CD4-positive, alpha-beta memory T cell (primary cell): Measurements from ENCODE around the gene PAK4. TPM values are rescaled to one million over a fixed set of nuclear protein-coding genes. Genes with fewer than 3 reads are reported as not detected.
A peak's percentile ranks its signal among the peaks of the same experiment; 100 is the strongest.
"Not testable (repeated sequence)": the region's sequence is repeated elsewhere in the genome, so short reads cannot be mapped to it uniquely, and the experiment has no call there.

Experiments used
- CTCF ChIA-PET: fragments of 350-600 bp; sonication (Branson Sonifier 250); formaldehyde crosslinking; loops from one replicate; lab custom pipeline; 2021; ENCODE audit warnings: inconsistent platforms; ENCODE audit not compliant: partially characterized antibody; lab: Charles Lee
- POLR2A ChIA-PET: fragments of 350-600 bp; sonication (Branson Sonifier 250); formaldehyde crosslinking; loops from one replicate; lab custom pipeline; 2021; ENCODE audit not compliant: partially characterized antibody; lab: Charles Lee
- DNase-seq, 5 donors: peaks; one replicate each; pipeline versions ENCODE4 v3.0.0 to v3.0.0-alpha.2; 2020 to 2022; ENCODE audit warnings: mixed read lengths in 1 of 5
- H3K27ac ChIP-seq: one replicate; pipeline ENCODE4 v1.7.0; 2013; ENCODE audit warnings: low read depth, low read length
- H3K27me3 ChIP-seq: 2 replicates; pipeline ENCODE4 v1.7.0; 2013; ENCODE audit warnings: mild to moderate bottlenecking, low read length, moderate library complexity; ENCODE audit not compliant: insufficient read depth
- H3K36me3 ChIP-seq: 2 replicates; pipeline ENCODE4 v1.7.0; 2013; ENCODE audit warnings: mild to moderate bottlenecking, low read length, moderate library complexity; ENCODE audit not compliant: insufficient read depth
- H3K4me1 ChIP-seq: 2 replicates; pipeline ENCODE4 v1.7.0; 2013; ENCODE audit warnings: mild to moderate bottlenecking, low read length, moderate library complexity; ENCODE audit not compliant: insufficient read depth
- H3K4me3 ChIP-seq, 2 donors: one replicate each; pipeline ENCODE4 v1.7.0; 2013; ENCODE audit warnings: low read length in 2 of 2, mild to moderate bottlenecking in 1 of 2
- H3K9me3 ChIP-seq, 2 donors: one replicate each; pipeline ENCODE4 v1.7.0; 2013; ENCODE audit warnings: low read length in 2 of 2, control low read depth in 1 of 2; ENCODE audit not compliant: control insufficient read depth in 1 of 2
- H3K27ac Mint-ChIP-seq, 7 donors: one replicate each; pipeline ENCODE4 v1.8.0; 2020 to 2021; ENCODE audit warnings: mixed read lengths in 7 of 7, mild to moderate bottlenecking in 6 of 7, inconsistent platforms in 3 of 7, moderate library complexity in 3 of 7
- H3K27me3 Mint-ChIP-seq, 2 donors: one replicate each; pipeline ENCODE4 v1.8.0; 2020 to 2021; ENCODE audit warnings: mixed read lengths in 2 of 2
- H3K36me3 Mint-ChIP-seq, 2 donors: one replicate each; pipeline ENCODE4 v1.8.0; 2020 to 2021; ENCODE audit warnings: mixed read lengths in 2 of 2, inconsistent platforms in 1 of 2, mild to moderate bottlenecking in 1 of 2
- H3K4me1 Mint-ChIP-seq, 4 donors: one replicate each; pipeline ENCODE4 v1.8.0; 2020 to 2021; ENCODE audit warnings: mixed read lengths in 4 of 4, mild to moderate bottlenecking in 1 of 4
- H3K4me3 Mint-ChIP-seq, 8 donors: one replicate each; pipeline ENCODE4 v1.8.0; 2020 to 2021; ENCODE audit warnings: mixed read lengths in 8 of 8, mild to moderate bottlenecking in 7 of 8, moderate library complexity in 6 of 8, inconsistent platforms in 3 of 8
- H3K9me3 Mint-ChIP-seq, 8 donors: one replicate each; pipeline ENCODE4 v1.8.0; 2020 to 2021; ENCODE audit warnings: mixed read lengths in 8 of 8, mild to moderate bottlenecking in 5 of 8, inconsistent platforms in 3 of 8, moderate library complexity in 1 of 8
- intact Hi-C: fragments of 100-400 bp; cut with micrococcal nuclease; formaldehyde crosslinking; loops from one replicate; pipeline ENCODE4 v1.15.1; 2023
- polyA plus RNA-seq, 2 donors: library from polyadenylated mRNA; unstranded; fragments of 300-500 nt; fragmentation: Illumina TruSeq; gene quantifications; one replicate each; pipeline ENCODE4 v1.2.3, GENCODE V29; 2021
- total RNA-seq, 2 experiments: library from RNA; stranded (reverse); gene quantifications; one replicate each; pipeline ENCODE4 v1.2.3, GENCODE V29; 2021

Gene PAK4
- total and polyA plus RNA-seq, 4 experiments from 2014 or later, result 1.3 to 15.7 (median 8.0) TPM

DNA sequence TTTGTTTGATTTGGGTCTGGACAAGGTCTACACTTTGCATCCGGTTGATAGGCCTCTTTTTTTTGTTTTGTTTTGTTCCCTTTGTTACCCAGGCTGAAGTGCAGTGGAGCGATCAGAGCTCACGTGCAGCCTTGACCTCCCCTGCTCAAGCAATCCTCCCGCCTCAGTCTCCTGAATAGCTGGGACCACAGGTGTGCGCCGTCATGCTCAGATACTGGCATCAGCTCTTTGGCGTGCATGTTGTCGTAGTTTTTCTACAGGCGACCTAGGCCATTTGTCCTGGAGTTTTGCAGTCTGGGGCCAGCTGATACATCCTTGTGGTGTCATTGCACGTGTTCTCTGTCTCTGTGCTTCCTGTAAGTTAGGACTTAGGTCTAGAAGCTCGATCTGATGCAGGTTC lies 16.3 kb downstream of the PAK4 start:
- no peak for DNase-seq

DNA sequence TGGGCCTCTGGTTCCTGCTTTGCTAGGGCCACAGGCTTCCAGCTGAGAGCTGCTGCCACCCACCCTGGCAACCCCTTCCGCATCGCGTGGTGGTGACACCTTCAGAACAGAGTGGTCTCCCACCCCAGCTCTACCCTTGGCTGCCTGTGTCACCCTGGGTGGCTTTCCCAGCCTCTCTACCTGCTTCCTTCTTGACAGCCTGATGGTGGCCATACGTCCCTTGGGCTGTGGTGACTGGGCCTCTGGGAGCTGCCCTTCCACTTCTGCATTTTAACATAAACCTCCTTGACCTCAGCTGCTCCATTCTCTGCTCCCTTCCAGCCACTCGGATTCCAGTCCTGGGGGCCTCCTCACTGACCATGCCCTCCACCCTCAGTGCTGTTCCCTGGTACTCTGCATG lies 17.0 kb downstream of the PAK4 start:
- Histone ChIP-seq H3K4me1 (no peaks in the 10 kb centered on the region), H3K27me3 (no peaks in the 10 kb centered on the region), H3K27ac (no peak overlapping the region), H3K9me3 (no peaks in the 10 kb centered on the region), H3K36me3 (no peaks in the 10 kb centered on the region), H3K4me3 (no peak overlapping the region)
- ChIA-PET CTCF (no interaction called here), POLR2A (no interaction called here)
- intact Hi-C loops, result no loop called here
- Mint-ChIP-seq H3K27ac (peak overlapping the region in 3 of 7 donors; percentile 30 to 78 (median 51)), H3K9me3 (no peaks in the 10 kb centered on the region), H3K4me1 (peaks cover 8 to 36% (median 20%) of the 10 kb centered on the region in 4 donors), H3K36me3 (peaks cover 0 to 2% of the 10 kb centered on the region in 2 donors), H3K27me3 (no peaks in the 10 kb centered on the region), H3K4me3 (no peak overlapping the region)
- DNase-seq, result no peak

More for the DNA sequence above, 16.3 kb downstream of the PAK4 start:
- Mint-ChIP-seq H3K36me3 (peaks cover 0 to 2% of the 10 kb centered on the region in 2 donors), H3K4me3 (no peak overlapping the region), H3K27ac (no peak overlapping the region), H3K27me3 (no peaks in the 10 kb centered on the region), H3K9me3 (no peaks in the 10 kb centered on the region), H3K4me1 (peaks cover 1 to 34% (median 19%) of the 10 kb centered on the region in 4 donors)
- Histone ChIP-seq H3K4me3 (no peak overlapping the region), H3K4me1 (no peaks in the 10 kb centered on the region), H3K36me3 (no peaks in the 10 kb centered on the region), H3K27ac (no peak overlapping the region), H3K9me3 (no peaks in the 10 kb centered on the region), H3K27me3 (no peaks in the 10 kb centered on the region)
- ChIA-PET POLR2A (no interaction called here), CTCF (interaction anchor here (0.5 kb wide), 1 partner anchor 155 kb away, joined by 3 read pairs; no protein-coding TSS in a partner anchor)
- intact Hi-C loops, result no loop called here

DNA sequence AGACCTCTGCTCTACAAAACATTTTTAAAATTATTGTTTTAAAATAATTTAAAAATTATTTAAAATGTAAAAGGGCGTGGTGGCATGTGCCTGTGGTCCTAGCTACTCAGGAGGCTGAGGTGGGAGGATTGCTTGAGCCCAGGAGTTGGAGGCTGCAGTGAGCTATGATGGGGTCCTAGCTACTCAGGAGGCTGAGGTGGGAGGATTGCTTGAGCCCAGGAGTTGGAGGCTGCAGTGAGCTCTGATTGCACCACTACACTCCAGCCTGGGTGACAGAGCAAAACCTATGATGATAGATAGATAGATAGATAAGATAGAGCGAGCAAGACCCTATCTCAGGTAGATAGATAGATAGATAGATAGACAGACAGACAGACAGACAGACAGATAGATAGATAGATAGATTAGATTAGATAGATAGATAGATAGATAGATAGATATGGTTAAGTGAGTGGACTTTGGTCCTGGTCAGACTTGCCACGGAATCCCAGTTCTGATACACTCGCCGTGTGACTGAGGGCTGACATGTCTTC lies 18.2 kb downstream of the PAK4 start:
- H3K36me3 Mint-ChIP-seq, CTCF ChIA-PET, H3K27ac ChIP-seq, H3K4me3 Mint-ChIP-seq, H3K27me3 Mint-ChIP-seq, H3K9me3 ChIP-seq, DNase-seq, intact Hi-C loops, H3K4me1 ChIP-seq, H3K4me3 ChIP-seq, H3K9me3 Mint-ChIP-seq, H3K27me3 ChIP-seq, H3K27ac Mint-ChIP-seq, H3K36me3 ChIP-seq: not testable (repeated sequence)
- peaks cover 8 to 33% (median 19%) of the 10 kb centered on the region in 4 donors for H3K4me1 Mint-ChIP-seq
- POLR2A ChIA-PET, result interaction anchor here (1.1 kb wide), 1 partner anchor 11 kb away, joined by 3 read pairs; no protein-coding TSS in a partner anchor

DNA sequence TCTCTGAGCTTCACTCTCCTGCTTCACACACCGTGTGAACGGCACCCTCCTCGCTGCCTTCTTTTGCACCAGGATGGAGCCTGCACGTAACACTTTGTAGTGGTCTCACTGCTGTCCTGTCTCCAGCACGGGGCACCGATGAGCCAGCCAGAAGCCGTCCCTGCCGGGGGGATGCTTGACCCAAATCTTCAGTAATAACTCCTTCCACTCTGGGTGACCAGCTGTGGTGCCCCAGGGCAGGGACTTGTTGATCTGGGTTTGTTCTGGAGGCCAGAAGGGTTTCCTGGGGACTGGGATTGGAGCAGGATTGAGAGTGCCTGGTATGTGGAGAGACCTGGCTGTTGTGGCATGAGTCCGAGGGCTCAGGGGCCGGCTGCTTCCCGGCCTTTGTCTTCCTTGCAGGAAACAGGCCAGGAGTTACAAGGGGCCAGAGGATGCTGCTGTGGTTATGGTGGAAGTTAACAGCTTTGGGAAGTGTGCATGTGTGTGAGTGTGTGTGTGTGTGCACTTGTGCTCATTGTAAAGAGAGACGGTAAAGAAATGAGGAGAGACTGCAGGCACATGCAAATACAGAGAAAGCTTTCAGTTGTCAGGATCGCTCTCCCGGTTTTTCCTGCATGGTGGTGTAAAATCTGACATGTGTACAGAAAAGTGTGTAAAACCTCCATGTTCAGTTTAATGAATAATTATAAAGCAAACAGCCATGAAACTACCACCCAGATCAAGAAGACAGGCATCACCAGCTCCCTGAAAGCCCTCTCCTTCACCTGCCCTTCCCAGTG lies 18.9 kb downstream of the PAK4 start:
- POLR2A ChIA-PET, result interaction anchor here (1.1 kb wide), 1 partner anchor 12 kb away, joined by 3 read pairs; no protein-coding TSS in a partner anchor
- peaks cover 8 to 33% (median 19%) of the 10 kb centered on the region in 4 donors for H3K4me1 Mint-ChIP-seq

DNA sequence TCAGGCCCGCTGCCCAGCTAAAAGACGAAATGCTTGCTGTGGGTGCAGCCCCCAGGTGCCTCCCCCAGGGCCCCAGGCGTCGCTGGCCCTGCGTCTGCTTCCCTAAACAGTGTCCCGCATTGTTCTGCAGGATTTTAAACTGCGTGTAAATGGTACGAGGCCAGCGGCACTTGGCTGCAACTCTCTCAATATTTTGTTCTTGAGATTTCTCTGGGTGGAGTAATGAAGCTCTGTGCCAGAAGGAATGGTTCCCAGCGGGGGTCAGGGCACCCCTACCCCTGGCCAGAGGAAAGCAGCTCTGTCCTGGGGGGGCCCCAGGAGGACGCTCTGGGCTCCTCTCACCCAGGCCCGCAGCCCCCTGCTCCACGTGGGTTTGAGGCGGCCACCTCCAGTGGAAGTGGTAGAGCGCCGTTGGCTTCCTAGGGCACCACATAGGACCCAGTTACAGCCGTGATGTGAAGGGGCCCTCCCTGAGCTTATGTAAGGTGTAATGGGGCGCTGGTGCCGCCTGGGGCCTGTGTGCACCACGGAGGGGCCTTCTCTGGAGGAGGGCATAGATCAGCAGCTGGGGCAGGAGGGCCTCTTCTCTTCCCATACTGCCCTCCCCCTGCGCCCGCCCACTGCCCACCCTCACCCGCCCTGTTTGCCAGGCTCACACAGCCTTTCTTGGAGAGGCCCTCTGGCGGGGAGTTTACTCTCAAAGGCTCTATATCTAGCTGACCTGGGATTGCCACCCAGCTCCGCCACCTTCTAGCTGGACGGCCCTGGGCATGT lies 19.8 kb downstream of the PAK4 start:
- ChIA-PET CTCF (no interaction called here), POLR2A (interaction anchor here (0.6 kb wide), 1 partner anchor 525 kb away, joined by 3 read pairs; no protein-coding TSS in a partner anchor)
- Histone ChIP-seq H3K27ac (no peak overlapping the region), H3K4me1 (no peaks in the 10 kb centered on the region), H3K4me3 (no peak overlapping the region), H3K27me3 (no peaks in the 10 kb centered on the region), H3K36me3 (no peaks in the 10 kb centered on the region), H3K9me3 (no peaks in the 10 kb centered on the region)
- DNase-seq, result no peak
- H3K4me3 Mint-ChIP-seq, result no peak overlapping the region
- H3K4me1 Mint-ChIP-seq, result peaks cover 8 to 33% (median 18%) of the 10 kb centered on the region in 4 donors
- H3K27ac Mint-ChIP-seq, result peak overlapping the region in 2 of 7 donors; percentile 57 to 79
- intact Hi-C loops, result no loop called here
- H3K36me3 Mint-ChIP-seq, result peaks cover 2 to 3% of the 10 kb centered on the region in 2 donors
- H3K27me3 Mint-ChIP-seq, result no peaks in the 10 kb centered on the region
- no peaks in the 10 kb centered on the region for H3K9me3 Mint-ChIP-seq

More for the DNA sequence above, 18.9 kb downstream of the PAK4 start:
- H3K27me3 Mint-ChIP-seq, result no peaks in the 10 kb centered on the region
- Histone ChIP-seq H3K27me3 (no peaks in the 10 kb centered on the region), H3K4me1 (no peaks in the 10 kb centered on the region), H3K27ac (no peak overlapping the region), H3K9me3 (no peaks in the 10 kb centered on the region), H3K4me3 (no peak overlapping the region), H3K36me3 (no peaks in the 10 kb centered on the region)
- no peak for DNase-seq
- CTCF ChIA-PET, result no interaction called here
- H3K9me3 Mint-ChIP-seq, result no peaks in the 10 kb centered on the region
- H3K36me3 Mint-ChIP-seq, result peaks cover 2 to 3% of the 10 kb centered on the region in 2 donors
- no peak overlapping the region for H3K4me3 Mint-ChIP-seq
- H3K27ac Mint-ChIP-seq, result peak overlapping the region in 2 of 7 donors; percentile 31 to 53
- intact Hi-C loops, result no loop called here

DNA sequence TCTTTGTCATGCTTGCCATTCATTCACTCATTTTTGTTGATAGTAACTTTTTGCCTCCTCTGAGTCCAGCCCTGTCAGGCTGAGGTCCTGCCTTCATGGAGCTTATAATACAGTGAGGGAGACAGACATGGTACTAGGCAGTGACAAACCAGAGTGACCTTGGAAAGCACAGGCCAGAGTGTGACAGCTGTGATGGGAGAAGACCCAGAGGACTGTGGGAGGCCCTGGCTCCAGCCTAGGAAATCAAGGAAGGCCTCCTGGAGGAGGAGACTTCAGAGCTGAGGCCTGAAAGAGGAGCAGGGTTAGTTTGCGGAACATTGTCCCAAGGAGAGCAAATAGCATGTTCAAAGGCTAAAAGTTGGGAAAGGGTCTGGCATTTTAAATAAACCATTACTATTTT lies 20.5 kb downstream of the PAK4 start:
- no peaks in the 10 kb centered on the region for H3K36me3 ChIP-seq
- H3K36me3 Mint-ChIP-seq, result peaks cover 2 to 3% of the 10 kb centered on the region in 2 donors
- no peaks in the 10 kb centered on the region for H3K9me3 ChIP-seq
- H3K9me3 Mint-ChIP-seq, result no peaks in the 10 kb centered on the region
- no peak for DNase-seq
- no peak overlapping the region for H3K27ac ChIP-seq
- H3K27me3 Mint-ChIP-seq, result no peaks in the 10 kb centered on the region
- no peaks in the 10 kb centered on the region for H3K27me3 ChIP-seq
- intact Hi-C loops, result no loop called here
- ChIA-PET POLR2A (no interaction called here), CTCF (no interaction called here)
- no peak overlapping the region for H3K4me3 ChIP-seq
- no peaks in the 10 kb centered on the region for H3K4me1 ChIP-seq
- peaks cover 8 to 28% (median 18%) of the 10 kb centered on the region in 4 donors for H3K4me1 Mint-ChIP-seq
- peak overlapping the region in 4 of 7 donors; percentile 11 to 79 (median 36) for H3K27ac Mint-ChIP-seq
- no peak overlapping the region for H3K4me3 Mint-ChIP-seq
